ENCODE results near the gene DNAAF5.
A peak's percentile ranks its signal among the peaks of the same experiment; 100 is the strongest.

DNAAF5 gene

DNA sequence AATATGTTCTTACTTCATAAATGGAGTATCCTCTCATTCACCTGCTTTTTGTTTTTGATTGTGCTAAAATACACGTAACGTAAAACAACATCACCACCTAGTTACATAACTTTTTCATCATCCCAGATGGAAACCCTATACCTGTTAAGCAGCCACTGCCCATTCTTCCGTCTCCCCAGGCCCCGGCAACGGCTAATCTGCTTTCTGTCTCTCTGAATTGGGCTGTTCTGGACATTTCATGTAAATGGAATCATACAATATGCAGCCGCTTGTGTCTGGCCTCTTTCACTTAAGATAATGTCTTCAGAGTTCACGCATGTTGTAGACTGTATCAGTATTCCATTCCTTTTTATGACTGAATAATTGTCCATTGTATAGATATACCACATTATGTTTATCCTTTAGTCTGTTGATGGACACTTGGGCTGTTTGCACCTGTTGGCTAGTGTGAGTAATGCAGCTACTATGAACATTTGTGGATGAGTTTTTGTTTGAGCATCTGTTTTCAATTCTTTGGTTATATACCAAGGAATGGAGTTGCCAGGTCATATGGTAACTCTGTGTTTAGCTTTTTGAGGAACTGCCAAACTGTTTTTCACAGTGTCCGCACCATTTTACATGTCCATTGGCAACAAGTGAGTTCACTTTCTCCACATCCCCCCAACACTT, 91.7 kb downstream of the DNAAF5 start:
- peak in 1 of 3 experiments; percentile 34 for DNase-seq

DNA sequence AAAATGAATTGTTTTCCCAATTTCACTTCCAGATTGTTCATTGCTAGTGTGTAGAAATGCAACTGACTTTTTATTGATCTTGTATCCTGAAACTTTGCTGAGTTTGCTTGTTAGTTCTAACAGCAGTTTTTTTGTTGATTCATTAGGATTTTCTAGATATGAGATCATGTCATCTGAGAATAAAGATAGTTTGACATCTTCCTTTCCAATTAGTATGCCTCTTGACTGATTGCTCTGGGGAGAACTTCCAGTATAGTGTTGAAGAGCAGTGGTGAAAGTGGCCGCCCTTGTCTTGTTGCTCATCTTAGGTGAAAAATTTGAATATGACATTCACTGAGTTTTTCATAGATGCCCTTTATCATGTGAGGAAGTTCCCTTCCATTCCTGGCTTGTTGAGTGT, 93.8 kb downstream of the DNAAF5 start:
- DNase-seq, result no peak

- no peak for DNase-seq
These were observed 95.2 kb downstream of the DNAAF5 start for GRCh38 chr7:821688-822087.

DNA sequence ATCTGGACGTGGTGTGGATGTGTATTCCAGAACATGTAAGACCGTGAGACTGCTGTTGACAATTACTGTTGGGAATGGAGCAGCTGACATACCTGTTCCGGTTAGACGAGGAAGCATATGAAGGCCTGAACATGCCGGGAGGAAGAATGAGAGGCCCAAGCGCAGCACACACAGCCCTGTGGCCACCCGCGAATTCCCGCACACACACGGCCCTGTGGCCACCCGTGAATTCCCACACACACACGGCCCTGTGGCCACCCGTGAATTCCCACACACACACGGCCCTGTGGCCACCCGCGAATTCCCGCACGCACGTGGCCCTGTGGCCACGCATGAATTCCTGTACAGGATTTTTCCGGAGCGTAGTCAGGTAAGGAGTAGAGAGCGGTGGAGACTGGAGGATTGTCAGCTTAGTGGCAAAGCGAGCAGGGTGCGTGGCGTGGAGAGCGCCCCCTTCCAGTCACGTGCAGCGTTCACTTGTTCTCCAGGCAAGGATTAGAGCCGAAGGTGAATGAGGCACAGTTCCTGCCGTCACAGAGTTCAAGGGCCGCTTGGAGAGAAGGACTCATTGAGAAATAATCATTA, 96.3 kb downstream of the DNAAF5 start:
- DNase-seq, result no peak

- DNase-seq, result peak in 1 of 3 experiments; percentile 42
These were observed 97.2 kb downstream of the DNAAF5 start for GRCh38 chr7:823649-824048.

DNA sequence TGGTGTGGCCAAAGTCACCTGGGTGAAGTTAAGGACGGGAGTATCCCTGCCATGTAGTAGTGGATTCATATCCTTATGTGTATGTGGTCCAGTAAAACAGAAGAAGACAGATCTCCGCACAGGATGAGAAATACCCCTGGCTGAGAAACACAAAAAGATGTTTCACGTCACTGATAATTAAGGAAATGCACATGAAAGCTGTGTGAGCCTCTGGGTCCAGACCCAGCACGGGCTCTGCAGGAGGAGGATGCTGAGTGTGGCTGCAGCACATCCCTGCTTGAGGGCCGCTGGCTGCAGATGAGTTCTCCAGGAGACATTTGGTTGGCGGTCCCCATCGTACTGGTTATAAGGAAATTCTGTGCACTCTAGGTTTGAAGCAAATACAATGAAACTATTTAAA, 97.6 kb downstream of the DNAAF5 start:
- no peak for DNase-seq

GRCh38 chr7:824664-825063, 98.2 kb downstream of the DNAAF5 start:
- no peak for DNase-seq

DNA sequence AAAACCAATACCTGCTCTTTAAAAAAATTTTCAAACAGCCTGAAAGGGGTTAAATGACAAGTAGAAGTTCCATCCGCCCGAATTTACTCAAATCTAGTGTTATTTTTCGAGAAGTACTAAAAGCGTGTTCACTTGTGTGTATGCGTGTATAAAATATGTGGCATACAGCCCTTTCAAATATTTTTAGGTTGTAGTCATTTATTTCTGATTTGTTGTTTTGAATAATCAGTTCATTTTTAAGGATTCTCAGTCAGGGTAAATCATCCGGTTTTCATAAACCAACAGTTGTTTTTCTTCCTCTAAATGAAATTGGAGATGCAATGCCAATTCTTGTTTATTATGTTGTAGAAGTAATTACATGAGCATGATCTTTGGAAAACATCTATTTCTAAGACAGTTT, 98.9 kb downstream of the DNAAF5 start:
- no peak for DNase-seq

GRCh38 chr7:826230-826917, 99.9 kb downstream of the DNAAF5 start:
- DNase-seq, result peak in 1 of 3 experiments; percentile 63

DNA sequence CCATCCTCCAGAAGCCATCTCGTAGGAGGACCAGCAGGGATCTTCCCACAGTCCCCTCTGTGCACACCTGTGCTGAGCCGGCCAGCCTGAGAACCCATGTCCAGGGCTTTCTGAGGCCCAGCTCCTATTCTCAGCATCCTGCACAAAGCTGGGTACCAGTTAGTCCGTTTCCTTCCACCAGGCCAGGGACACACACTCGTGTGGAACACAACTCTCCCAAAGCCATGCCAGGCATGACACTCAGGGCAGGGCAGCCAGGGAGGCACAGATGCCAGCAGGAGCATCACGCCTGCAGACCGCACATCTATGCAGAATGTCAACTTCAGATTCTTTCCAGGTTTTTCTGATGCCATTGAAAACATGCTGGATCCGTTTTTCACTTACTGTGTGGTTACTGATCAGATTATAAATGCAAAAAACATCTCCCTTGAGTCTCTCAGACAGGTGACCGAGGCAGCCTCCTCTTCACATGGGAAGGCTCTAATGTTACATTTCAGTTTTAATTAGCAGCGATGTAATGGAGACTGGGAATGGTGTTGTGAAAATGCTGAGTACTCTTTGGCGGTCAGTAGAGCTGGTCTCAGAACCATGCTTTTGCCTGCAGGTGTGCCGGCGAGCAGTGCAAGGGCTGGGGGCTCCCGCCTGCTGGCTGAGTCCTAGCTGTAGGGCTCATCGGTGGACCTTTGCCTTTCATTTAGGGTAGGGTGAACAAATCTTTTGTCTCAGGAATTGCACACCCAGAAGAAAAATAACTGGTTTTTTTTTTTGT, 102.5 kb downstream of the DNAAF5 start:
- DNase-seq, result peak in 1 of 3 experiments; percentile 53

DNA sequence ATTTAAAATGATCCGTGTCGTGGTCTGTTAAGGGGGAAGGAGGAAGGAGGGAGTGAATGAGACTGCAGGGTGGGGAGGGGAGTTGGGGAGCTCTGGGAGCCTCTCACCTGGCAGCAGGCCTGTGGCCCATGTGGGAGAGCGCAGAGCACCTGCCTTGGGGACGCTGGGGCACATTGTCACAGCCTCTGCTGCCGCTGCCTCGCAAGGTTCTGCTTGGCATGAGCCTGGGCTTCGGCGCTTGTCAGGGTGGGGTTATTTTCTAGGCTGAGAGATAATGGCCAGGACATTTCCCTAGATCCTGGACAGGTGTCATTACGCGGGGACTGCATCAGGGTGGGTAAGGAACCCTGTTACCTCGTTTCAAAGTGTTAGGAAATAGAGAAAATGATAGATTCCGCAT, 103.6 kb downstream of the DNAAF5 start:
- DNase-seq, result peak in 1 of 3 experiments; percentile 44

DNA sequence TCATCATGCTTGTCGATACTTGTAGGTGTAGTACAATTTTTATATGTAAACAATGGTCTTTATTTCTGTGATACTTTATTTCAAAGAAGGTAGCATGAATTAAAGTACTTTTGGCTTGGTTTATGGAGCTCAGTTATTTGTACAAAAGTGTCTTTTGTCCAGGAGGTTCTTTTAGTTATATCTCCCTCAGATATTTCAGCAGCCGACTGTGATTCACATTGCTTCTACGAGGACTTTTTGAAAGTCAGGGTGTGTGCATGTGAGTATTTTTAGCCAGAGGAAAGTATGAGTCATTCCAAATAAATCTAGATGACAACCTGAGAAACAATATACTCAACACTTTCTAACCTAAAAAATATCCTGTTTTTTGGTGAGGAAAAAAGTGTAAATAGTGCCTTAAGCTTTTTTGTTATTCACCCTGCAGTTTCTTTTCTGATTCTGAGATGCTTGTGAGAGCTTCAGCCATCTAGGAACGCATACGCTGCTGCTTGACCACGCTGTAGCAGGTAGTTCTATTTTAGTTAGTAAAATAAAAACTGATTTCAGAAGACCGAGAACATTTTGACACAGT, 105.2 kb downstream of the DNAAF5 start:
- no peak for DNase-seq

DNA sequence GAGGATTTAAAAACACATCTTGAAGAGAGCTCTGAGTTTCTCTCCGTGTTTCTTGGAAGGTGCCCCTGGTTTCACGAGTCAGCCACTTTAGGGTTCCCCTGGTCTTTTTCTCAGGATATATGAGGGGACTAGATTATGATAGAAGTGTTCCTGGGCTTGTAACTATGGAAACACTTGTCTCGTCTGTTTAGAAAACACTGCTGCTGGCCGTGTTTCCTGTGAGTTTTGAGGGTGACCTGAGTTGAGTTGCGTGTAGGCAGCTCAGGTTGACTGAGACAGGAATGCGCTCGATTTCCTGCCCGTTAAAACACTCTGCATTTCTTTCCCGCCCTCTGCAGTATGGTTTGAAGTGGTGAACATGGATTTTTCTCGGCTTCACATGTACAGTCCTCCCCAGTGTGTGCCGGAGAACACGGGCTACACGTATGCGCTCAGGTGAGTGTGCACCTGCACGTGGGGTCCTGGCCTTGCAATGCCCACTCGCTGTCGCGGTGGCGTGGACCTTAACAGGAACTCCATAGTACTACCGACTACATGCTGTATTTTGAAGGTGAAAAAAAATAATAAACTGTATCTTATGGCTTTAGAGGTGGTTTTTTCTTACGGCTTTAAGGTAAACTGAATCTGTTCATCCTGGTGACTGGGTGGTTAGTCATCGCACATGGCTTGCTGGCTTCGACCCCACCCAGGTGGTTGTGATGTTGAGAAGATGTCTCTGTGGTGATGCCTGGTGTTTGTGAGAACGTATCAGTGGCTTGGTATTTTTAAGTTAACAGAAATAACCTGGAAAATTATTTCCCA, 105.9 kb downstream of the DNAAF5 start, which contains the start of gene SUN1:
TSS of gene SUN1 (plus strand) at position 310 of the 801 bp plus-strand sequence. CDS start at position 359, 49 bp downstream.
- peak in 1 of 3 experiments; percentile 28 for DNase-seq

DNA sequence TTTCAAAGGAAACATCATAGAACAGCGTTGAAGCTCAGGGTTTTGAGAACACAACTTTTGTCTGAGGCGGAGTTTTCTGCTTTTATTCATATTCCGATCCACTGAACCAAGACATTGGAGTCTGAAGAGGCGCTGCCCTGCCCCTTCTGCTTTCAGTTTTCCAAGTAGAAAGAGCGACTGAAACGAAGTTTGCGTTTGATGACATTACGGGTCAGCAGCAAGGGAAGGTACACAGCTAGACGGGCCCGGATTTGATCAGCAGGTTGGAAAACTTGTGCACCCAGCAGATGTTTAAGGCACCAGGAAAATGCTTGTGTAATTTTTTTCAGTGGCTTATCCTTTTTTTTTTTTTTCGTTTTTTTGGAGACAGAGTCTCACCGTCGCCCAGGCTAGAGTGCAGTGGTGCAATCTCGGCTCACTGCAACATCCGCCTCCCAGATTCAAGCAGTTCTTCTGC, 106.5 kb downstream of the DNAAF5 start:
- DNase-seq, result no peak

GRCh38 chr7:833601-834258, 107.2 kb downstream of the DNAAF5 start:
- no peak for DNase-seq

GRCh38 chr7:834277-834676, 107.8 kb downstream of the DNAAF5 start:
- no peak for DNase-seq

GRCh38 chr7:835021-835420, 108.5 kb downstream of the DNAAF5 start:
- no peak for DNase-seq

DNA sequence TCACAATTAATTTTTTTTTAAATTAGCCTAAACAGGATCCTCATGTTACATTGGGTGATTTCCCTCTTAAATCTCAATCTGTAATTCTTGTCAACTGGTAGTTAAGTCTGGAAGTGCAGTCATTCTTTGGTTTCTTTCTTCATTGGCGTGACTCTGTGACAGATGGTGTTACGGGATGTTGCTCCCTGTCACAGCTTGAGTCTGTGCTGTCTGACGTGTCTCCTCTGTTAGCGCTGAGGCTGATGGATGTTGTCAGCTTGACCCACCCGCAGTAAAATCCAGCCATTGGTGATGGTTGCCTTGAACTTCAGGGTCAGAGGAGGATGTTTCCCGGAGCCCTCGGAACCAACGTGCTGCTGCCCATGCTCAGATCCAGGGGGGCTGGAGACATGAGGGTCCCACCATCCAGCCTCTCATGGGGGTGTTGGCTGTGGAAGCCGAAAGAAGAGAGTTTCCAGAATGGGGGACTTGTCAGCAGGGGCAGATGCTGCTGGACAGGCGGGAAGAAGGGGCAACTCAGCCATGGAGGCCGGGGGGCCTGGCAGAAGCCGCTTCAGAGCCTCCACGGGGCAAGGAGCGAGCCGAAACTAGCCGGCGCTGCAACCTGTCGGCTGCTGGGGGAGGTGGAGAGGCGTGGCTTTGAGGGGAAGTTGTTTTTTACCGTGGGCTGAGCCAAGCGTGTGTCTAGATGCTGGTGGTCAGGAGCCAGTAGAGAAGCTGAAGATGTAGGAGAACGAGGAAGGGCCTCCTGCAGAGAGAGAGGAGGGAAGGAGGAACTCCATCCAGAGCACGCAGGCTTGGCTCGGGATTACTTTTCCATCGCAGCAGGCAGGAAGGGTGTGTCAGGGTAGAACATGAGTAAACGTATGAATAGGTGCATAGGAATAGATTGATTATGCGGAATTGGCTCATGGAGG, 109.2 kb downstream of the DNAAF5 start:
- no peak for DNase-seq
